ENCODE results near the gene MPPED2.

Gene MPPED2

DNA sequence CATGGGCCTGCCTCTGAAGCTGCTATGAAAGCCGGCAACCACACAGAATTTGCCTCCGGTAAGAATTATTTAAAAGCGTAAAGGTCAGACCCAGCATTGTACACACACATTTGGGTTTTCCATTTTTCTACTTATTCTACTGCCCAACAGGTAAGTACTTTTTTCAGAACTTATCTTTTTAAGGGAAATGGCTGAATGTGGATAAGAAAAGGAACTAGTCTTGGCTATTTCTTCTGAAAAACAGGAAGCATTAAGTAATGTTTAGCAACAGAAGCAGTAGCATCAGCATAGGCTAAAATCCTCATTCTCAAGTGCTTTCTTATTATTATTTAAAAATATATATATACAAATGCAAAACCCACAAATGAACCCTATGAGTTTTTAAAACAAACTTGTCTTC, 103.1 kb downstream of the MPPED2 start:
- no peak for DNase-seq (ENCODE audit: low read depth)
- TF ChIP-seq MYC (IDR thresholded peaks at IDR 0.05; ENCODE audit: low read depth, low read length) = no peak
- TF ChIP-seq, protein P1, sequence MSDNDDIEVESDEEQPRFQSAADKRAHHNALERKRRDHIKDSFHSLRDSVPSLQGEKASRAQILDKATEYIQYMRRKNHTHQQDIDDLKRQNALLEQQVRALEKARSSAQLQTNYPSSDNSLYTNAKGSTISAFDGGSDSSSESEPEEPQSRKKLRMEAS (IDR thresholded peaks at IDR 0.05; ENCODE audit: low read depth, low read length) = no peak
- TF ChIP-seq, protein P2, sequence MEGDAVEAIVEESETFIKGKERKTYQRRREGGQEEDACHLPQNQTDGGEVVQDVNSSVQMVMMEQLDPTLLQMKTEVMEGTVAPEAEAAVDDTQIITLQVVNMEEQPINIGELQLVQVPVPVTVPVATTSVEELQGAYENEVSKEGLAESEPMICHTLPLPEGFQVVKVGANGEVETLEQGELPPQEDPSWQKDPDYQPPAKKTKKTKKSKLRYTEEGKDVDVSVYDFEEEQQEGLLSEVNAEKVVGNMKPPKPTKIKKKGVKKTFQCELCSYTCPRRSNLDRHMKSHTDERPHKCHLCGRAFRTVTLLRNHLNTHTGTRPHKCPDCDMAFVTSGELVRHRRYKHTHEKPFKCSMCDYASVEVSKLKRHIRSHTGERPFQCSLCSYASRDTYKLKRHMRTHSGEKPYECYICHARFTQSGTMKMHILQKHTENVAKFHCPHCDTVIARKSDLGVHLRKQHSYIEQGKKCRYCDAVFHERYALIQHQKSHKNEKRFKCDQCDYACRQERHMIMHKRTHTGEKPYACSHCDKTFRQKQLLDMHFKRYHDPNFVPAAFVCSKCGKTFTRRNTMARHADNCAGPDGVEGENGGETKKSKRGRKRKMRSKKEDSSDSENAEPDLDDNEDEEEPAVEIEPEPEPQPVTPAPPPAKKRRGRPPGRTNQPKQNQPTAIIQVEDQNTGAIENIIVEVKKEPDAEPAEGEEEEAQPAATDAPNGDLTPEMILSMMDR (IDR thresholded peaks at IDR 0.05; ENCODE audit: low read depth, low read length) = no peak
- no peak for TF ChIP-seq POLR2A (IDR thresholded peaks at IDR 0.05; ENCODE audit: extremely low read depth, insufficient read length)
- H3K4me3 ChIP-seq (ENCODE audit: low read depth, low read length) = no peak overlapping the region

DNA sequence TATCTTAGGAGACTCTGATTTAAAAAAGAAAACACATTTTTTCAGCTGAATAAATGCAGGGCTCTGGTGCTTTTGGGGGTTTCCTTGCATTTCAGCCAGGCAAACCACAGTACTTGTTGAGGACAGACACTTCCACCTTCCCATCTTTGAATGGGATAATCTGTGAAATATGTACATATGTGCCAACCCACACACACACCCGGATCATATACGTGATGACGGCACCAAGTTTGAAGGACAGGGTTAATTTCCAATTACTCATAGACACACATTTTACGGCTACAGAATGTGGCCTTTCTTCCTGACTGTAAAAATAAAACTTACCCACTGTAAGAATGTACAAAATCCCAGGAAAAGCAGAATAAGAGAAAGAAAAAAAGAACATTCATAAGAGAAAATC, 104.4 kb downstream of the MPPED2 start:
- TF ChIP-seq POLR2A (IDR thresholded peaks at IDR 0.05; ENCODE audit: extremely low read depth, insufficient read length) (no peak), MYC (IDR thresholded peaks at IDR 0.05; ENCODE audit: low read depth, low read length) (no peak)
- TF ChIP-seq, protein P1 (IDR thresholded peaks at IDR 0.05; ENCODE audit: low read depth, low read length) = no peak
- TF ChIP-seq, protein P2 (IDR thresholded peaks at IDR 0.05; ENCODE audit: low read depth, low read length) = no peak
- H3K4me3 ChIP-seq (ENCODE audit: low read depth, low read length) = no peak overlapping the region
- DNase-seq (ENCODE audit: low read depth) = no peak

DNA sequence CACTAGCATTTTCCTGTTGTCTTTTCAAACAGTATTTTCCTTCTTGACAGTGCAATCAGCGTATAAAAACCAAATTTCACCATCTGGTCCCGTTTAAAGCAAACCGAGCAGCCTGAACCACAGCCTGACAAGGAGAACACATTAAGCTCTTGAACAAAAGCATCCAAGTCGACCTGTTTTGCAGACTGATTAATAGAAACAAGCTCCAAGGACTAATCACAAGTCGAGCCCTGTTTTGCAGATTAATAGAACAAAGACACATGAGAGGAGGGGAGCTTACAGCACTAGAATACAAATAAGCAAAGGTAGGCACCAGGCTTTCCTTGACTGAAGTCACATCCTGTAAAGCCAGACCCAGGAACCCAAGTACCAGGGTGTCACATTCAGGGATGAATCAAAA, 104.8 kb downstream of the MPPED2 start:
- TF ChIP-seq, protein P1 (IDR thresholded peaks at IDR 0.05; ENCODE audit: low read depth, low read length) = no peak
- TF ChIP-seq POLR2A (IDR thresholded peaks at IDR 0.05; ENCODE audit: extremely low read depth, insufficient read length) (no peak), MYC (IDR thresholded peaks at IDR 0.05; ENCODE audit: low read depth, low read length) (no peak)
- TF ChIP-seq, protein P2 (IDR thresholded peaks at IDR 0.05; ENCODE audit: low read depth, low read length) = no peak
- DNase-seq (ENCODE audit: low read depth) = no peak
- no peak overlapping the region for H3K4me3 ChIP-seq (ENCODE audit: low read depth, low read length)

DNA sequence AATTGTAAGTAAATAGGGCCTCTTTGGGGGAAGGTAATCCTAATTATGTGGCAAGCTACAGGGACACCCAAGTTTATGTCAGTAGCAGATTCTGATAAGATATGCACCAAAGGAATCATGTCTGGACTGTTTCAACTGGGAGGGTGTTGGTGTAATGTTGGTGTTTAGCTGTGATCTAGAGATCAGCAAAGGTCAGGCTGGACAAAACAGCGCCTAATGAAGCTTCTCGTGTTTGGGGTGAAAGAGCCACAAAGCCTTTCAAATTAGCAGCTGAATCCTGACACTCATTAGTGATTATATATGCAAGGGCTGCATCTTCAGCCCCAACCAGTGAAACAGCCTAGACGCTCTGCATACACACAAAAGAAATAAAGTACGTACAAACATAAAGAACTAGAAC, 106.3 kb downstream of the MPPED2 start:
- DNase-seq (ENCODE audit: low read depth) = no peak
- TF ChIP-seq, protein P1 (IDR thresholded peaks at IDR 0.05; ENCODE audit: low read depth, low read length) = no peak
- TF ChIP-seq MYC (IDR thresholded peaks at IDR 0.05; ENCODE audit: low read depth, low read length) (no peak), POLR2A (IDR thresholded peaks at IDR 0.05; ENCODE audit: extremely low read depth, insufficient read length) (no peak)
- TF ChIP-seq, protein P2 (IDR thresholded peaks at IDR 0.05; ENCODE audit: low read depth, low read length) = no peak
- H3K4me3 ChIP-seq (ENCODE audit: low read depth, low read length) = no peak overlapping the region

DNA sequence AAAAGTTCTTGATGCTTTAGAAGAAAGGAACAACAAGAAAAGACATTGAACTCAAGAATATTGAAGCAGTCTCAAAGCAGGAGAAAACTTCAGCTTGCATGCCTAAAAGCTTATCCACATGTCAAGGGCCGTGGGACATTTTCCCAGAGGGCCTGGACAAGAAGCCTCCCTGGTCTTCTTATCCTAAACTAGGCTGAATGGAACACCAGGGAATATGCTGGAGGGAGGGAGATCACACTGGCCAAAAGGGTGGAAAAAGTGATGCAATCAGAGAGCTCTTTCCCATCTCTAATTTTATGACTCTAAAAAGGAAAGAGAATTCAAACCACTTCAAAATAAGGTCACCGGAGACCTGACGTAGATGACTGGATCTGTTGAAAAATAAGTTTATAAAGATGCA, 107.2 kb downstream of the MPPED2 start:
- no peak overlapping the region for H3K4me3 ChIP-seq (ENCODE audit: low read depth, low read length)
- TF ChIP-seq, protein P2 (IDR thresholded peaks at IDR 0.05; ENCODE audit: low read depth, low read length) = no peak
- no peak for DNase-seq (ENCODE audit: low read depth)

DNA sequence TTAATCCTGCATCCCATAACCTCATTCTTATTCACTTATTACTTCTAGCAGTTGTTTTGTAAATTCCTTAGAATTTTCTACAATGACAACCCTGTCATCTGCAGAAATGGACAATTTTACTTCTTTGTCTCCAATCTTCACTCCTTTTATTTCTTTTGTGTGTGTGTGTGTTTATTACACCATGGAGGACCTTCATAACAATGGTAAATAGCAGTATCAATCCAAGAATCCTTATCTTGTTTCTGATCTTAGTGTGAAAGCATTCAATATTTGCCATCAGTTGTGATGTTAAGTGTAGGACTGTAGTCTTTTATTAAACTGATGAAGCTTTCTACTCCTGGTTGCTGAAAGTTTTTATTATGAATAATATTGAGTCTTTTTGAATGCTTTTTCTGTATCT, 109.1 kb downstream of the MPPED2 start:
- TF ChIP-seq POLR2A (IDR thresholded peaks at IDR 0.05; ENCODE audit: extremely low read depth, insufficient read length) = no peak
- TF ChIP-seq, protein P1 (IDR thresholded peaks at IDR 0.05; ENCODE audit: low read depth, low read length) = no peak
- TF ChIP-seq, protein P2 (IDR thresholded peaks at IDR 0.05; ENCODE audit: low read depth, low read length) = no peak
- TF ChIP-seq MYC (IDR thresholded peaks at IDR 0.05; ENCODE audit: low read depth, low read length) = no peak
- no peak overlapping the region for H3K4me3 ChIP-seq (ENCODE audit: low read depth, low read length)
- DNase-seq (ENCODE audit: low read depth) = no peak
